Activated T-cell treated with anti-CD3 and anti-CD28 coated beads for 24 hours (primary cell): ENCODE measurements around the gene UBXN7.
"Not testable (repeated sequence)": the region's sequence is repeated elsewhere in the genome, so short reads cannot be mapped to it uniquely, and the experiment has no call there.

Experiments used
- DNase-seq: peaks from one replicate; pipeline ENCODE4 v3.0.0-alpha.2; 2020; ENCODE audit warnings: low read depth

The UBXN7 gene

GRCh38 chr3:196355668-196356067 is 76.6 kb downstream of the UBXN7 start:
- DNase-seq, result no peak

- no peak for DNase-seq
Observed at GRCh38 chr3:196354132-196354531, 78.1 kb downstream of the UBXN7 start.

GRCh38 chr3:196351541-196351940 is 80.7 kb downstream of the UBXN7 start:
- DNase-seq, result no peak

GRCh38 chr3:196350067-196350466 is 82.2 kb downstream of the UBXN7 start:
- no peak for DNase-seq

- no peak for DNase-seq
Observed at GRCh38 chr3:196348698-196349097, 83.5 kb downstream of the UBXN7 start.

- DNase-seq, result no peak
Observed at GRCh38 chr3:196344663-196345062, 87.6 kb downstream of the UBXN7 start.

- DNase-seq, result not testable (repeated sequence)
Observed at GRCh38 chr3:196343917-196344316, 88.3 kb downstream of the UBXN7 start.

GRCh38 chr3:196341137-196341536 is 91.1 kb downstream of the UBXN7 start:
- no peak for DNase-seq

- DNase-seq, result no peak
Observed at GRCh38 chr3:196340466-196340865, 91.8 kb downstream of the UBXN7 start.

- DNase-seq, result no peak
Observed at GRCh38 chr3:196339493-196340254, 92.6 kb downstream of the UBXN7 start.

- no peak for DNase-seq
Observed at GRCh38 chr3:196339044-196339443, 93.2 kb downstream of the UBXN7 start.

- DNase-seq, result no peak
Observed at GRCh38 chr3:196336319-196337145, 95.7 kb downstream of the UBXN7 start.

- DNase-seq, result no peak
Observed at GRCh38 chr3:196335503-196335948, 96.7 kb downstream of the UBXN7 start.

GRCh38 chr3:196334982-196335381 is 97.2 kb downstream of the UBXN7 start:
- DNase-seq, result no peak

GRCh38 chr3:196332168-196332567 is 100.1 kb downstream of the UBXN7 start:
- DNase-seq, result no peak

- no peak for DNase-seq
Observed at GRCh38 chr3:196327405-196327804, 104.8 kb downstream of the UBXN7 start.

GRCh38 chr3:196326936-196327335 is 105.3 kb downstream of the UBXN7 start:
- no peak for DNase-seq

- DNase-seq, result no peak
Observed at GRCh38 chr3:196323691-196324090, 108.5 kb downstream of the UBXN7 start.

- DNase-seq, result no peak
Observed at GRCh38 chr3:196323016-196323415, 109.2 kb downstream of the UBXN7 start.

GRCh38 chr3:196321162-196321561 is 111.1 kb downstream of the UBXN7 start:
- DNase-seq, result no peak

GRCh38 chr3:196320137-196320536 is 112.1 kb downstream of the UBXN7 start:
- DNase-seq, result no peak

GRCh38 chr3:196317687-196318467 is 114.3 kb downstream of the UBXN7 start, which contains the start of gene DYNLT2B:
DYNLT2B (minus strand) TSS chr3:196318240; CDS start chr3:196318152, 88 bp downstream.
- DNase-seq, result peak; percentile 86
